ENCODE data around the gene NOB1. TPM values are rescaled to one million over a fixed set of nuclear protein-coding genes. Genes with fewer than 3 reads are reported as not detected.

NOB1 gene
- total and polyA plus RNA-seq, 2 of the 4 experiments (the other 2 are of a cell fraction): 47.0 to 58.1 TPM

DNA sequence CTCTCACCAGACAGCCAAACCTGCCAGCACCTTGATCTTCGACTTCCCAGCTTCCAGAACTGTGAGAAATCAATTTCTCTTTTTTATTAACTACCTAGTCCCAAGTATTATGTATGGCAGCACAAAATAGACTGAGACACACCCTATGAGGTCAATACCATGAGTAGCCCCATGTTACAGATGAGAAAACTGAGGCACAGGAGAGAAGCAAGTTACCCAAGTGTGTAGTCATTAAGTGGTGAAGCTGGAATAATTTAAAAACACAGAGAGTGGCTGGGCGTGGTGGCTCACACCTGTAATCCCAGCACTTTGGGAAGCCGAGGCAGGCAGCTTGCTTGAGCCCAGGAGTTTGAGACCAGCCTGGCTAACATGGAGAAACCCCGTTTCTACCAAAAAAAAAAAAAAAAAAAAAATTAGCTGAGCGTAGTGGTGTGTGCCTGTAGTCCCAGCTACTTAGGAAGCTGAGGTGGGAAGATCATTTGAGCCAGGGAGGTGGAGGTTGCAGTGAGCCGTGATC is 33.2 kb downstream of the NOB1 start:
- Histone ChIP-seq H3K18ac (ENCODE audit: low read depth, low read length) (no peak overlapping the region), H3K9me3 (ENCODE audit: control insufficient read depth, insufficient read depth, low read length) (no peaks in the 10 kb centered on the region), H3K56ac (ENCODE audit: extremely low read depth, insufficient read depth, low read length) (no peak overlapping the region), H3K4me2 (ENCODE audit: low read depth, low read length) (no peak overlapping the region), H4K8ac (ENCODE audit: low read depth in 2 of 2, low read length in 2 of 2) (no peak overlapping the region), H2BK120ac (ENCODE audit: low read depth, low read length) (no peak overlapping the region), H3K9me1 (ENCODE audit: insufficient read depth, low read length) (peaks cover 6% of the 10 kb centered on the region; the same call in 1 of the 2 replicates), H2BK20ac (ENCODE audit: low read depth, low read length) (no peak overlapping the region), H3K27me3 (ENCODE audit: control insufficient read depth, insufficient read depth, low read length) (no peaks in the 10 kb centered on the region), H3K14ac (replicated peaks; ENCODE audit: low read depth, low read length) (no peak overlapping the region), H3K4me3 (ENCODE audit: insufficient read depth, low read depth, low read length) (no peak overlapping the region), H2AK9ac (replicated peaks; ENCODE audit: low read depth, low read length, poor library complexity) (no peak overlapping the region), H2AFZ (replicated peaks; ENCODE audit: low read length, poor library complexity) (no peak overlapping the region), H3K4me1 (ENCODE audit: control insufficient read depth, insufficient read depth, low read length) (peaks cover 4% of the 10 kb centered on the region; the same call in 1 of the 2 replicates), H3K27ac (ENCODE audit: insufficient read depth, low read length) (no peak overlapping the region), H4K5ac (ENCODE audit: low read depth, low read length) (no peak overlapping the region), H3K36me3 (ENCODE audit: control insufficient read depth, insufficient read depth, low read length) (peaks cover 29% of the 10 kb centered on the region), H4K91ac (ENCODE audit: insufficient read depth, low read depth, low read length) (no peak overlapping the region), H3K9ac (ENCODE audit: low read depth, low read length) (no peak overlapping the region), H2BK15ac (ENCODE audit: low read depth, low read length) (no peak overlapping the region), H3K79me1 (ENCODE audit: low read depth in 1 of 2, low read length in 2 of 2) (peaks cover 23 to 76% of the 10 kb centered on the region in 2 experiments), H4K20me1 (ENCODE audit: insufficient read depth, low read length) (peaks cover 37% of the 10 kb centered on the region; the same call in 1 of the 2 replicates), H2AK5ac (ENCODE audit: low read depth, low read length) (no peak overlapping the region), H3K23ac (ENCODE audit: low read depth, low read length) (no peak overlapping the region), H3K4ac (ENCODE audit: low read depth, low read length) (no peak overlapping the region), H2BK5ac (ENCODE audit: low read depth, low read length, poor library complexity, severe bottlenecking) (no peak overlapping the region)
- ChIA-PET CTCF (no interaction called here), POLR2A (ENCODE audit: unreplicated experiment) (no interaction called here)
- intact Hi-C loops (cut with micrococcal nuclease) (no loop called here), in situ Hi-C loops (cut with MboI; ENCODE audit: low sequenced_read_pairs) (no loop called here), dilution Hi-C loops (cut with HindIII; ENCODE audit: low sequenced_read_pairs, unreplicated experiment) (no loop called here)
- 100% methylated on average over 1 of the region's 6 CpGs; no CpG with 5 or more reads in 1 of the 2 experiments for WGBS, 2 experiments (ENCODE audit: extremely low coverage in 2 of 2, insufficient read length in 1 of 2)
- no TSS peak for BruUV-seq (replicated peaks)
- TF ChIP-seq, protein P1, sequence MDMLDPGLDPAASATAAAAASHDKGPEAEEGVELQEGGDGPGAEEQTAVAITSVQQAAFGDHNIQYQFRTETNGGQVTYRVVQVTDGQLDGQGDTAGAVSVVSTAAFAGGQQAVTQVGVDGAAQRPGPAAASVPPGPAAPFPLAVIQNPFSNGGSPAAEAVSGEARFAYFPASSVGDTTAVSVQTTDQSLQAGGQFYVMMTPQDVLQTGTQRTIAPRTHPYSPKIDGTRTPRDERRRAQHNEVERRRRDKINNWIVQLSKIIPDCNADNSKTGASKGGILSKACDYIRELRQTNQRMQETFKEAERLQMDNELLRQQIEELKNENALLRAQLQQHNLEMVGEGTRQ (IDR thresholded peaks at IDR 0.05; ENCODE audit: low read depth, low read length): no peak
- TF ChIP-seq RCOR1 (IDR thresholded peaks at IDR 0.05; ENCODE audit: insufficient replicate concordance, low read length): no peak
- no peak for TF ChIP-seq ELK1 (IDR thresholded peaks at IDR 0.05; ENCODE audit: borderline replicate concordance, low read depth, low read length)
- TF ChIP-seq BHLHE40 (IDR thresholded peaks at IDR 0.05; ENCODE audit: low read depth, low read length): no peak
- TF ChIP-seq SMC3 (IDR thresholded peaks at IDR 0.05; ENCODE audit: low read depth, low read length): no peak
- TF ChIP-seq FOS (IDR thresholded peaks at IDR 0.05; ENCODE audit: low read depth, low read length): no peak
- DNase-seq (no peak), ATAC-seq (ENCODE audit: low read depth) (no peak)

Measured in IMR-90 (cell line).